ENCODE measurements around the gene AFF3.
"Not testable (repeated sequence)": the region's sequence is repeated elsewhere in the genome, so short reads cannot be mapped to it uniquely, and the experiment has no call there.

Gene AFF3

GRCh38 chr2:100098855-100099254 lies 43.5 kb downstream of the AFF3 start:
- peaks cover 19% of the 10 kb centered on the region for H3K36me3 Mint-ChIP-seq (ENCODE audit: low read depth)
- not testable (repeated sequence) for H3K9me3 Mint-ChIP-seq; H3K27me3 Mint-ChIP-seq (ENCODE audit: low read depth, poor library complexity); DNase-seq; H3K27ac Mint-ChIP-seq; H3K4me3 Mint-ChIP-seq; H3K4me1 Mint-ChIP-seq

- H3K4me3 Mint-ChIP-seq; H3K27me3 Mint-ChIP-seq (ENCODE audit: low read depth, poor library complexity); DNase-seq; H3K27ac Mint-ChIP-seq; H3K9me3 Mint-ChIP-seq; H3K4me1 Mint-ChIP-seq: not testable (repeated sequence)
- peaks cover 26% of the 10 kb centered on the region for H3K36me3 Mint-ChIP-seq (ENCODE audit: low read depth)
Measured at GRCh38 chr2:100097611-100098294, 44.6 kb downstream of the AFF3 start.

GRCh38 chr2:100095845-100096244 lies 46.5 kb downstream of the AFF3 start:
- not testable (repeated sequence) for H3K27me3 Mint-ChIP-seq (ENCODE audit: low read depth, poor library complexity); H3K27ac Mint-ChIP-seq; H3K4me3 Mint-ChIP-seq; H3K9me3 Mint-ChIP-seq; H3K4me1 Mint-ChIP-seq; DNase-seq
- H3K36me3 Mint-ChIP-seq (ENCODE audit: low read depth), result peaks cover 34% of the 10 kb centered on the region

- H3K27ac Mint-ChIP-seq; H3K9me3 Mint-ChIP-seq; H3K4me1 Mint-ChIP-seq; DNase-seq; H3K27me3 Mint-ChIP-seq (ENCODE audit: low read depth, poor library complexity); H3K4me3 Mint-ChIP-seq: not testable (repeated sequence)
- peaks cover 40% of the 10 kb centered on the region for H3K36me3 Mint-ChIP-seq (ENCODE audit: low read depth)
Measured at GRCh38 chr2:100091807-100092206, 50.6 kb downstream of the AFF3 start.

- DNase-seq; H3K27ac Mint-ChIP-seq; H3K4me3 Mint-ChIP-seq; H3K27me3 Mint-ChIP-seq (ENCODE audit: low read depth, poor library complexity); H3K9me3 Mint-ChIP-seq: not testable (repeated sequence)
- Mint-ChIP-seq H3K4me1 (peaks cover 10% of the 10 kb centered on the region), H3K36me3 (ENCODE audit: low read depth) (peaks cover 28% of the 10 kb centered on the region)
Measured at GRCh38 chr2:100085744-100086143, 56.6 kb downstream of the AFF3 start.

GRCh38 chr2:100083421-100084216 lies 58.8 kb downstream of the AFF3 start:
- Mint-ChIP-seq H3K4me1 (peaks cover 20% of the 10 kb centered on the region), H3K27ac (peak overlapping the region; percentile 76), H3K36me3 (ENCODE audit: low read depth) (peaks cover 37% of the 10 kb centered on the region)
- H3K27me3 Mint-ChIP-seq (ENCODE audit: low read depth, poor library complexity); H3K9me3 Mint-ChIP-seq; DNase-seq; H3K4me3 Mint-ChIP-seq: not testable (repeated sequence)

- not testable (repeated sequence) for DNase-seq; H3K4me3 Mint-ChIP-seq; H3K27me3 Mint-ChIP-seq (ENCODE audit: low read depth, poor library complexity); H3K9me3 Mint-ChIP-seq; H3K27ac Mint-ChIP-seq
- H3K4me1 Mint-ChIP-seq, result peaks cover 20% of the 10 kb centered on the region
- H3K36me3 Mint-ChIP-seq (ENCODE audit: low read depth), result peaks cover 36% of the 10 kb centered on the region
Measured at GRCh38 chr2:100082302-100082978, 60.0 kb downstream of the AFF3 start.

- H3K27ac Mint-ChIP-seq, result no peak overlapping the region
- no peaks in the 10 kb centered on the region for H3K9me3 Mint-ChIP-seq
- H3K4me3 Mint-ChIP-seq, result no peak overlapping the region
- peaks cover 48% of the 10 kb centered on the region for H3K36me3 Mint-ChIP-seq (ENCODE audit: low read depth)
- peaks cover 20% of the 10 kb centered on the region for H3K4me1 Mint-ChIP-seq
- DNase-seq, result no peak
- no peaks in the 10 kb centered on the region for H3K27me3 Mint-ChIP-seq (ENCODE audit: low read depth, poor library complexity)
- no peak for TF ChIP-seq CTCF (IDR thresholded peaks at IDR 0.05)
Measured at GRCh38 chr2:100077935-100078334, 64.5 kb downstream of the AFF3 start.

- H3K9me3 Mint-ChIP-seq, result no peaks in the 10 kb centered on the region
- H3K4me3 Mint-ChIP-seq, result no peak overlapping the region
- H3K27ac Mint-ChIP-seq, result no peak overlapping the region
- no peak for DNase-seq
- H3K4me1 Mint-ChIP-seq, result peaks cover 25% of the 10 kb centered on the region
- H3K36me3 Mint-ChIP-seq (ENCODE audit: low read depth), result peaks cover 53% of the 10 kb centered on the region
- no peak for TF ChIP-seq CTCF (IDR thresholded peaks at IDR 0.05)
- no peaks in the 10 kb centered on the region for H3K27me3 Mint-ChIP-seq (ENCODE audit: low read depth, poor library complexity)
Measured at GRCh38 chr2:100077456-100077855, 64.9 kb downstream of the AFF3 start.
